ENCODE results near the gene BCHE.

BCHE gene

GRCh38 chr3:165837058-165837525 is at the start of gene BCHE:
Gene BCHE, minus strand, starts transcription at chr3:165837423. Its CDS starts 6,390 bp downstream, at chr3:165831033.
- Mint-ChIP-seq H3K4me3 (no peak within 1 kb of the TSS), H3K4me1 (ENCODE audit: low read depth) (no peaks in the 10 kb centered on the region), H3K27ac (no peak within 1 kb of the TSS), H3K36me3 (ENCODE audit: low read depth) (no peaks in the 10 kb centered on the region), H3K9me3 (no peaks in the 10 kb centered on the region), H3K27me3 (no peaks in the 10 kb centered on the region)
- no peak for DNase-seq

GRCh38 chr3:165885558-165886270 is 48.5 kb upstream of the BCHE start:
- Mint-ChIP-seq H3K36me3 (ENCODE audit: low read depth) (no peaks in the 10 kb centered on the region), H3K27ac (no peak overlapping the region), H3K27me3 (no peaks in the 10 kb centered on the region), H3K4me3 (no peak overlapping the region), H3K4me1 (ENCODE audit: low read depth) (no peaks in the 10 kb centered on the region), H3K9me3 (no peaks in the 10 kb centered on the region)
- no peak for DNase-seq

- no peaks in the 10 kb centered on the region for H3K36me3 Mint-ChIP-seq (ENCODE audit: low read depth)
- H3K4me1 Mint-ChIP-seq (ENCODE audit: low read depth), result no peaks in the 10 kb centered on the region
- DNase-seq, result no peak
- no peak overlapping the region for H3K4me3 Mint-ChIP-seq
- H3K9me3 Mint-ChIP-seq, result no peaks in the 10 kb centered on the region
- no peaks in the 10 kb centered on the region for H3K27me3 Mint-ChIP-seq
- H3K27ac Mint-ChIP-seq, result no peak overlapping the region
Measured at GRCh38 chr3:165884518-165884917, 47.3 kb upstream of the BCHE start.

- H3K27me3 Mint-ChIP-seq, result no peaks in the 10 kb centered on the region
- no peaks in the 10 kb centered on the region for H3K36me3 Mint-ChIP-seq (ENCODE audit: low read depth)
- H3K4me1 Mint-ChIP-seq (ENCODE audit: low read depth), result no peaks in the 10 kb centered on the region
- H3K9me3 Mint-ChIP-seq, result no peaks in the 10 kb centered on the region
- H3K4me3 Mint-ChIP-seq, result no peak overlapping the region
- H3K27ac Mint-ChIP-seq, result no peak overlapping the region
- no peak for DNase-seq
Measured at GRCh38 chr3:165883863-165884478, 46.7 kb upstream of the BCHE start.

- no peaks in the 10 kb centered on the region for H3K27me3 Mint-ChIP-seq
- no peak overlapping the region for H3K27ac Mint-ChIP-seq
- no peaks in the 10 kb centered on the region for H3K9me3 Mint-ChIP-seq
- no peak overlapping the region for H3K4me3 Mint-ChIP-seq
- no peaks in the 10 kb centered on the region for H3K4me1 Mint-ChIP-seq (ENCODE audit: low read depth)
- no peaks in the 10 kb centered on the region for H3K36me3 Mint-ChIP-seq (ENCODE audit: low read depth)
- no peak for DNase-seq
Measured at GRCh38 chr3:165883117-165883516, 45.9 kb upstream of the BCHE start.

GRCh38 chr3:165875644-165876043 is 38.4 kb upstream of the BCHE start:
- H3K4me3 Mint-ChIP-seq, result no peak overlapping the region
- H3K27ac Mint-ChIP-seq, result no peak overlapping the region
- no peaks in the 10 kb centered on the region for H3K4me1 Mint-ChIP-seq (ENCODE audit: low read depth)
- H3K27me3 Mint-ChIP-seq, result no peaks in the 10 kb centered on the region
- H3K9me3 Mint-ChIP-seq, result peaks cover 11% of the 10 kb centered on the region
- DNase-seq, result no peak
- H3K36me3 Mint-ChIP-seq (ENCODE audit: low read depth), result no peaks in the 10 kb centered on the region

- no peaks in the 10 kb centered on the region for H3K36me3 Mint-ChIP-seq (ENCODE audit: low read depth)
- no peak for DNase-seq
- H3K4me3 Mint-ChIP-seq, result no peak overlapping the region
- no peaks in the 10 kb centered on the region for H3K4me1 Mint-ChIP-seq (ENCODE audit: low read depth)
- H3K27me3 Mint-ChIP-seq, result no peaks in the 10 kb centered on the region
- H3K9me3 Mint-ChIP-seq, result peaks cover 13% of the 10 kb centered on the region
- H3K27ac Mint-ChIP-seq, result no peak overlapping the region
Measured at GRCh38 chr3:165874663-165875489, 37.7 kb upstream of the BCHE start.

- no peak overlapping the region for H3K27ac Mint-ChIP-seq
- H3K4me3 Mint-ChIP-seq, result no peak overlapping the region
- H3K36me3 Mint-ChIP-seq (ENCODE audit: low read depth), result no peaks in the 10 kb centered on the region
- no peaks in the 10 kb centered on the region for H3K27me3 Mint-ChIP-seq
- H3K4me1 Mint-ChIP-seq (ENCODE audit: low read depth), result no peaks in the 10 kb centered on the region
- DNase-seq, result no peak
- peaks cover 15% of the 10 kb centered on the region for H3K9me3 Mint-ChIP-seq
Measured at GRCh38 chr3:165868088-165868487, 30.9 kb upstream of the BCHE start.

GRCh38 chr3:165859061-165859460 is 21.8 kb upstream of the BCHE start:
- Mint-ChIP-seq H3K27ac (no peak overlapping the region), H3K4me3 (no peak overlapping the region), H3K4me1 (ENCODE audit: low read depth) (no peaks in the 10 kb centered on the region), H3K9me3 (peaks cover 2% of the 10 kb centered on the region), H3K36me3 (ENCODE audit: low read depth) (no peaks in the 10 kb centered on the region), H3K27me3 (no peaks in the 10 kb centered on the region)
- DNase-seq, result no peak

GRCh38 chr3:165855581-165855980 is 18.4 kb upstream of the BCHE start:
- H3K36me3 Mint-ChIP-seq (ENCODE audit: low read depth), result no peaks in the 10 kb centered on the region
- no peaks in the 10 kb centered on the region for H3K4me1 Mint-ChIP-seq (ENCODE audit: low read depth)
- DNase-seq, result no peak
- no peaks in the 10 kb centered on the region for H3K27me3 Mint-ChIP-seq
- H3K4me3 Mint-ChIP-seq, result no peak overlapping the region
- peaks cover 2% of the 10 kb centered on the region for H3K9me3 Mint-ChIP-seq
- no peak overlapping the region for H3K27ac Mint-ChIP-seq

GRCh38 chr3:165854696-165855095 is 17.5 kb upstream of the BCHE start:
- Mint-ChIP-seq H3K9me3 (peaks cover under 1% of the 10 kb centered on the region), H3K27me3 (no peaks in the 10 kb centered on the region), H3K4me1 (ENCODE audit: low read depth) (no peaks in the 10 kb centered on the region), H3K4me3 (no peak overlapping the region), H3K36me3 (ENCODE audit: low read depth) (no peaks in the 10 kb centered on the region), H3K27ac (no peak overlapping the region)
- DNase-seq, result no peak

GRCh38 chr3:165852711-165853110 is 15.5 kb upstream of the BCHE start:
- Mint-ChIP-seq H3K27me3 (no peaks in the 10 kb centered on the region), H3K9me3 (peaks cover 4% of the 10 kb centered on the region), H3K4me1 (ENCODE audit: low read depth) (no peaks in the 10 kb centered on the region), H3K4me3 (no peak overlapping the region), H3K36me3 (ENCODE audit: low read depth) (no peaks in the 10 kb centered on the region), H3K27ac (no peak overlapping the region)
- no peak for DNase-seq

- no peak overlapping the region for H3K27ac Mint-ChIP-seq
- DNase-seq, result no peak
- no peaks in the 10 kb centered on the region for H3K27me3 Mint-ChIP-seq
- H3K4me1 Mint-ChIP-seq (ENCODE audit: low read depth), result no peaks in the 10 kb centered on the region
- H3K4me3 Mint-ChIP-seq, result no peak overlapping the region
- peaks cover 4% of the 10 kb centered on the region for H3K9me3 Mint-ChIP-seq
- no peaks in the 10 kb centered on the region for H3K36me3 Mint-ChIP-seq (ENCODE audit: low read depth)
Measured at GRCh38 chr3:165852191-165852590, 15.0 kb upstream of the BCHE start.

- H3K4me3 Mint-ChIP-seq, result no peak overlapping the region
- no peaks in the 10 kb centered on the region for H3K27me3 Mint-ChIP-seq
- H3K9me3 Mint-ChIP-seq, result peaks cover 6% of the 10 kb centered on the region
Measured at GRCh38 chr3:165846056-165846455, 8.8 kb upstream of the BCHE start.

More at GRCh38 chr3:165846056-165846455, 8.8 kb upstream of the BCHE start:
- Mint-ChIP-seq H3K36me3 (ENCODE audit: low read depth) (no peaks in the 10 kb centered on the region), H3K27ac (no peak overlapping the region), H3K4me1 (ENCODE audit: low read depth) (no peaks in the 10 kb centered on the region)
- DNase-seq, result no peak
